Left lung (tissue), 10 donors: ENCODE results near the gene RAP1A. TPM values are rescaled to one million over a fixed set of nuclear protein-coding genes. Genes with fewer than 3 reads are reported as not detected.
A peak's percentile ranks its signal among the peaks of the same experiment; 100 is the strongest.

ENCODE experiments used
- ATAC-seq: fragments of 200-7000 bp; cut with Tn5 transposase; one replicate; pipeline ENCODE4 v1.9.1; 2020; ENCODE audit warnings: moderate library complexity
- DNase-seq, 4 donors: peaks; one replicate each; pipeline ENCODE4 v3.0.0-alpha.2; 2013 to 2020
- H3K27ac ChIP-seq, 2 donors: fragments of 200-600 bp; sonication (generic) in 1 of 2; one replicate each; pipeline versions ENCODE4 v1.5.0 to v1.8.0; 2020 to 2021
- H3K27me3 ChIP-seq, 2 donors: fragments of 200-600 bp; sonication (generic) in 1 of 2; one replicate each; pipeline versions ENCODE4 v1.5.0 to v1.8.0; 2020 to 2021
- H3K36me3 ChIP-seq, 2 donors: fragments of 200-600 bp; sonication (generic) in 1 of 2; one replicate each; pipeline versions ENCODE4 v1.5.0 to v1.8.0; 2020 to 2021
- H3K4me1 ChIP-seq, 2 donors: fragments of 200-600 bp; one replicate each; pipeline ENCODE4 v1.8.0; 2021
- H3K4me3 ChIP-seq, 2 donors: fragments of 200-600 bp; sonication (generic) in 1 of 2; one replicate each; pipeline versions ENCODE4 v1.5.0 to v1.8.0; 2020 to 2021; ENCODE audit warnings: mild to moderate bottlenecking in 1 of 2
- H3K9me3 ChIP-seq, 2 donors: fragments of 200-600 bp; sonication (generic) in 1 of 2; one replicate each; pipeline versions ENCODE4 v1.5.0 to v1.8.0; 2020 to 2021
- intact Hi-C, 2 donors: fragments of 100-400 bp; cut with DNase I; formaldehyde crosslinking; loops; one replicate each; pipeline versions ENCODE4 v1.11.2 to v1.14.2; 2022
- polyA plus RNA-seq, 6 donors: library from polyadenylated mRNA; unstranded; fragments of 120-200 nt; gene quantifications; one replicate each; pipeline ENCODE4 v1.2.1, GENCODE V29; 2013; ENCODE audit not compliant: insufficient read length in 6 of 6
- total RNA-seq, 2 donors: library from RNA; stranded (reverse); fragmentation: NEBNext Ultra II Directional; extraction: Animal tissue kit (Norgen Biotek cat#: 25700); gene quantifications; one replicate each; pipeline ENCODE4 v1.2.1, GENCODE V29; 2021
- TF ChIP-seq, protein P1 (sequence below), 2 donors: fragments of 200-600 bp; sonication (generic) in 1 of 2; IDR thresholded peaks; one replicate each; pipeline versions ENCODE4 v1.5.0 to v1.8.0; 2021; ENCODE audit warnings: antibody characterized with exemption in 2 of 2
- donor health status: DM: no; HTN: yes; CAD: no.
- donor health status: DM: no; HTN: no; CAD: no.

The RAP1A gene
- total and polyA plus RNA-seq, 8 donors = 68.2 to 121 (median 82.4) TPM

DNA sequence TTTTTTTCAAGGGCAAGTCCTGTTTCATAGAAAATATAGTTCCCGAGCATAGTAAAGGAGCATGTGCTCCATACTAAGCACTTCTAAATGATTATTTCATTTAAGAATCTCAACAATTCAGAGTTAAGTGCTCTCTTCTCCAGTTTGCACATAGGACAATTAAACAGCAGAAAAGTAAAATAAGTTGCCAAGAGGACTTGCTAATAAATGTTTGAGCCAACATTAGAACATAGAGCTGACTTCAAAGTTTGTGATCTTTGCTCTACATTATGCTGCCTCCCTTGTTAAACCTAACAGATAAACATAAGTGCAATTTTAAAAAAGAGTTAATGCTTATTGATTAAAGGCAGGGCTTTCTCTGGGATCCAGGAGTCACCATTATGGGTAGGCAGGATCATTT is 23.8 kb upstream of the RAP1A start:
- TF ChIP-seq, protein P1, sequence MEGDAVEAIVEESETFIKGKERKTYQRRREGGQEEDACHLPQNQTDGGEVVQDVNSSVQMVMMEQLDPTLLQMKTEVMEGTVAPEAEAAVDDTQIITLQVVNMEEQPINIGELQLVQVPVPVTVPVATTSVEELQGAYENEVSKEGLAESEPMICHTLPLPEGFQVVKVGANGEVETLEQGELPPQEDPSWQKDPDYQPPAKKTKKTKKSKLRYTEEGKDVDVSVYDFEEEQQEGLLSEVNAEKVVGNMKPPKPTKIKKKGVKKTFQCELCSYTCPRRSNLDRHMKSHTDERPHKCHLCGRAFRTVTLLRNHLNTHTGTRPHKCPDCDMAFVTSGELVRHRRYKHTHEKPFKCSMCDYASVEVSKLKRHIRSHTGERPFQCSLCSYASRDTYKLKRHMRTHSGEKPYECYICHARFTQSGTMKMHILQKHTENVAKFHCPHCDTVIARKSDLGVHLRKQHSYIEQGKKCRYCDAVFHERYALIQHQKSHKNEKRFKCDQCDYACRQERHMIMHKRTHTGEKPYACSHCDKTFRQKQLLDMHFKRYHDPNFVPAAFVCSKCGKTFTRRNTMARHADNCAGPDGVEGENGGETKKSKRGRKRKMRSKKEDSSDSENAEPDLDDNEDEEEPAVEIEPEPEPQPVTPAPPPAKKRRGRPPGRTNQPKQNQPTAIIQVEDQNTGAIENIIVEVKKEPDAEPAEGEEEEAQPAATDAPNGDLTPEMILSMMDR (IDR thresholded peaks at IDR 0.05) = no peak
- intact Hi-C loops = no loop called here
- H3K4me1 ChIP-seq = peaks cover 29 to 52% of the 10 kb centered on the region in 2 donors
- no peak overlapping the region for H3K4me3 ChIP-seq
- no peaks in the 10 kb centered on the region for H3K27me3 ChIP-seq
- no peaks in the 10 kb centered on the region for H3K9me3 ChIP-seq
- no peak overlapping the region for H3K27ac ChIP-seq
- DNase-seq (no peak), ATAC-seq (no peak)
- H3K36me3 ChIP-seq = no peaks in the 10 kb centered on the region

DNA sequence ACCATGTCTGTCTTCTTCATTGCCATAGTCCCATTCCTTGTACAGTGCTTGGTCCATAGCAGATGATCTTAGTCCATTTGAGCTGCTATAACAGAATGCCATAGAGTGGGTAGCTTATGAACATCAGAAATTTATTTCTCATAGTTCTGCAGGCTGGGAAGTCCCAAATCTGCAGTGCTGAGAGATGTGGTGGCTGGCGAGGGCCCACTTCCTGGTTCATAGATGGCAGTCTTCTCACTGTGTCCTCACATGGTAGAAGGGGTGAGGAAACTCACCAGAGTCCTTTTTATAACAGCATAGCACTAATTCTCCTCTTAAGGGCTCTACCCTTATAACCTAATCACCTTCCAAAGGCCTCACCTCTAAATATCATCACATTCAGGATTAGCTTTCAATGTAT is 23.1 kb upstream of the RAP1A start:
- H3K4me3 ChIP-seq = no peak overlapping the region
- intact Hi-C loops = no loop called here
- no peaks in the 10 kb centered on the region for H3K27me3 ChIP-seq
- DNase-seq (no peak), ATAC-seq (no peak)
- TF ChIP-seq, protein P1 (IDR thresholded peaks at IDR 0.05) = no peak
- no peaks in the 10 kb centered on the region for H3K36me3 ChIP-seq
- H3K9me3 ChIP-seq = no peaks in the 10 kb centered on the region
- no peak overlapping the region for H3K27ac ChIP-seq
- peaks cover 29 to 52% of the 10 kb centered on the region in 2 donors for H3K4me1 ChIP-seq

DNA sequence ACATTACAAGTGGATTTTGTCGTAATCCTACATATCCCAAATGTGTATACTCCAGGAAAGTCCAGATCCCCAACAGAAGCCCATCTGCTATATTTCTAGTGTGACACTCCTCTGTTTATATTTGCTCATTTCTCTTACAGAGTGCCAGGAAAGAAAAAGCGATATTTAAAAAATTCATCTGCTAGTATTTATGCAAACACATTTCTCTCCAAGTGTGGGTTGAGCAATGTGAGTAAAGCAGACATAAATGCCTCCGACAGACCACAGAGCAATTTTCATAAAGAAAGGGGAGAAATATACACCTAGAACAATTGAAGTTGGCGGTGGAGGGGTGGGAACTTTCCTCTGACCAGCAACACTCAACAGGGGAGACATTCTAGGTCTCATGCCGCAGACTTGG is 22.2 kb upstream of the RAP1A start:
- TF ChIP-seq, protein P1 (IDR thresholded peaks at IDR 0.05) = no peak
- Histone ChIP-seq H3K4me3 (no peak overlapping the region), H3K9me3 (no peaks in the 10 kb centered on the region), H3K36me3 (no peaks in the 10 kb centered on the region), H3K4me1 (peaks cover 24 to 56% of the 10 kb centered on the region in 2 donors), H3K27me3 (no peaks in the 10 kb centered on the region), H3K27ac (peak overlapping the region; percentile 37 to 40)
- intact Hi-C loops = no loop called here
- ATAC-seq (peak; percentile 10), DNase-seq (peak in 2 of 4 donors; percentile 85 to 88)

DNA sequence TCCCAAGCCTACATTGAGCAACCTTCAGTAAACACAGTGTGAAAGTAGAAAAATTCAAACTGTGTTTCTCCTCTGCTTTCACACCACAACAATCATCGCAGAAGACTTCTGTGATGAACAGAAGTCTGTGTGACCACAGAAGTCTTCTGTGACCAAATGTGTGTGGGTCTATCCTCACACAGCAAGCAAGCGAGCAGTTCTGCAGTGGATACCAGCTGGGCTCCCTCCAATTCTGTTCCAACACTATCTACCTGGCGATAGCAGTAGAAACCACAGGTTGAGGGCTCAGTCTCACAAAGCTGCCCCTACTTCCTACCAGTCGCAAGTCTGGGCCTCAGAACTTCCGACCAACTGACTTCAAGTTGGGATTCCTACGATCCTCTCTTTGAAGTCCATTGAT is 21.0 kb upstream of the RAP1A start:
- H3K27me3 ChIP-seq = no peaks in the 10 kb centered on the region
- H3K27ac ChIP-seq = no peak overlapping the region
- H3K36me3 ChIP-seq = no peaks in the 10 kb centered on the region
- no peaks in the 10 kb centered on the region for H3K9me3 ChIP-seq
- H3K4me1 ChIP-seq = peaks cover 15 to 52% of the 10 kb centered on the region in 2 donors
- DNase-seq (no peak), ATAC-seq (no peak)
- TF ChIP-seq, protein P1 (IDR thresholded peaks at IDR 0.05) = no peak
- H3K4me3 ChIP-seq = no peak overlapping the region
- intact Hi-C loops = no loop called here

DNA sequence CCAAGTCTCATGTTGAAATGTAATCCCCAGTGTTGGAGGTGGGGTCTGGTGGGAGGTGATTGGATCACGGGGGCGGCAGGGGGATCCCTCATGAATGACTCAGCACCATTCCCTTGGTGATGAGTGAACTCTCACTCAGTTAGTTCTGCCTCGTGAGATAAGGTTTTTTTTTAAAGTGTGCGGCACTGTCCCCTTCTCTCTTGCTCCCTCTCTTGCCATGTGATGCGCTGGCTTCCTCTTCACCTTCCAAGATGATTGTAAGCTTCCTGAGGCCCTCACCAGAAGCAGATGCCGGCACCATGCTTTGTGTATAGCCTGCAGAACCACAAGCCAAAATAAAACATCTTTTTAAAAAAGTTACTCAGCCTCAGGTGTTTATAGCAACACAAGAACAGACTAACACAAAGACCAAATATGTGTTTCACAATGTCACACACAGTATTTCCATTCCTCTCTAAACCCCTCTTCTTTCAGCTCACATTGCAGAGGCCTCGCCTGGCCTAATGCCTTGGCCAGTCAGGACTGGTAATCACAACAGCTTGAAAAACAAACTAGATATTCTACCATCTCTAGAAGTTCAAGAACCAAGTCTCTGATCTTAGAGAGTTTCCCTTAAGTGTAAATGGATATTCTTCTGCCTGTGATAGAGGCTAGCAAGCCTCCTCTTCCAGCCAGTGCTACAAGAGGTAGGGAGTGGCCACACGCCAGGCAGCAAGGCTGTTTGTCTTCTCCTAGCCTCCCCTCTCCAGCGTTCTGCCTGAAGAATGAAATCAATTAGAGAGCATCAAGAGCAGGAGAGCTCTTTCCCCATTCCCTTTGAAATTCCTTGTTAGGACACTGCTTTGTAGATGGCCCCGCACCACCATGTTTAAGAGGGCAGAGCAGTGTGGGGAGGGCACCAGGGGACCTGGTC is 19.6 kb upstream of the RAP1A start:
- intact Hi-C loops = no loop called here
- no peak overlapping the region for H3K4me3 ChIP-seq
- TF ChIP-seq, protein P1 (IDR thresholded peaks at IDR 0.05) = no peak
- peaks cover 9 to 46% of the 10 kb centered on the region in 2 donors for H3K4me1 ChIP-seq
- no peaks in the 10 kb centered on the region for H3K27me3 ChIP-seq
- ATAC-seq (peak; percentile 47), DNase-seq (peak in 1 of 4 donors; percentile 36)
- no peak overlapping the region for H3K27ac ChIP-seq
- H3K36me3 ChIP-seq = no peaks in the 10 kb centered on the region
- no peaks in the 10 kb centered on the region for H3K9me3 ChIP-seq
